GM19035 (cell line): ENCODE results near the gene ZNF653.
A peak's percentile ranks its signal among the peaks of the same experiment; 100 is the strongest.
"Not testable (repeated sequence)": the region's sequence is repeated elsewhere in the genome, so short reads cannot be mapped to it uniquely, and the experiment has no call there.

Source experiments
- ATAC-seq: cut with Tn5 transposase; IDR thresholded peaks from one replicate; pipeline ENCODE4 v1.9.1; 2021; ENCODE audit not compliant: unreplicated experiment

The ZNF653 gene

DNA sequence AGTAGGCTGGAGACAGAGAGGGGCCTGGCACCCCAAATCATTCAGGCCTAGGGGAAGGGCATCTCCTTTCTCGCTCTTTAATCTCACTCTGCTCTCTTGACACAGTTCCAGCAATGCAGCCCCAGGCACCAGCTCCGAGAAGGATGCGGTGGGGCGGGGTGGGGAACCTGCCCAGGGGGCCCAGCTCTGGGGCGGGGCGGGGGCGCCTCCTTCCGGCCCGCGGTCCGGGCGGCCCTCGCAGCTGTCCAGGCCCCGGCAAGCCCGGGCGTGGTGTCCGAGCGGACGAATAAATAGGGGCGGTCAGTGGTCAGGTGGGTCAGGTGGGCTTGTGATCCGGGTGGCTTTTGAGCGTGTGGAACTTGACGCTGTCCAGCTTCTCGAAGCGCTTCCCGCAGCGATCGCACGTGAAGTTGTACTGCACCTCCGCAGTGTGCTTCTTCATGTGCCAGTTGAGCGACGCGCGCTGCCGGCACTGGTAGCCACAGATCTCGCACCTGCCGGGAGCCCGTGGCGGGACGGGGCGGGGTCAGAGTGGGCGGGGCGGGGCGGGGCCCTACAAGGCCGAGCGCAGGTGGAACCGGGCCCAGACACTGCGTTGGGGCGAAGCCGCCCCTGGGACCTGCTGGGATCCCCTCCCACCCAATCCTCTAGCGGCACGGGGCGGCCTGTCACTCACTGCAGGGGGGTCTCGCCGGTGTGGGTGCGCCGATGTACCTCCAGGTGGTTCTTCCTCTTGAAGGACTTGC is 22.1 kb downstream of the ZNF653 start:
- ATAC-seq = no peak

DNA sequence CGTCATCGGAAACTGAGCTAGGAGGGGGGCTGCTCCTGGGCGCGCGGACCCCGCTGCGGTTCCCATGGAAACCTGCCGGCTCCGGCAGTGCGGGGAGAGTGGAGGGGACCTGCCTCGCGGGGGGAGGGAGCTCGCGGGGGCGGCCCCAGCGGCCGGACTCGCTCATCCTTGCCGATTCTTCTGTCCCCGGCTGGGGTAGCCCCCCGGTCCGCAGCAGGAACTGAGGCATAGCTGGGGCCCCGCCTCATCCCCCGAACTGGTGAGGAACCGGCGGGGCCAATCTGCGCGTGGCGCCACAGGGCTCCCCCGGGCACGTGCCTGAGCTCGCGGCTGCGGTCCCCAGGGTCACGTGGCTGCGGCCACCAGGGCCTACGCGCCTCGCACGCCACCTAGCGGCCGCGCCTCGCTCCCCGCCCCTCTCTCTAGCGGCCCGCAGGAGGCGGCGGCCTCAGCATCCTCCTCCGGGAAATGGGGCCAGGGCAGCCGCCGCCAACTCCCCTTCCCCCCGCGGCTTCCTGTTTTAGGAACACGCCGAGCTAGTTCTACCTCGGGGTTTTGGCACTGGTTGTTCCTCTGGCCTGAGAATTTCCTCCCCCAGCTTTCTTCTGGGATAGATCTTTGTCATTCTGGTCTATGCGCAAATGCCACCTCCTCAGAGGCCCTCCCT is 23.1 kb downstream of the ZNF653 start:
- ATAC-seq = peak; percentile 67

DNA sequence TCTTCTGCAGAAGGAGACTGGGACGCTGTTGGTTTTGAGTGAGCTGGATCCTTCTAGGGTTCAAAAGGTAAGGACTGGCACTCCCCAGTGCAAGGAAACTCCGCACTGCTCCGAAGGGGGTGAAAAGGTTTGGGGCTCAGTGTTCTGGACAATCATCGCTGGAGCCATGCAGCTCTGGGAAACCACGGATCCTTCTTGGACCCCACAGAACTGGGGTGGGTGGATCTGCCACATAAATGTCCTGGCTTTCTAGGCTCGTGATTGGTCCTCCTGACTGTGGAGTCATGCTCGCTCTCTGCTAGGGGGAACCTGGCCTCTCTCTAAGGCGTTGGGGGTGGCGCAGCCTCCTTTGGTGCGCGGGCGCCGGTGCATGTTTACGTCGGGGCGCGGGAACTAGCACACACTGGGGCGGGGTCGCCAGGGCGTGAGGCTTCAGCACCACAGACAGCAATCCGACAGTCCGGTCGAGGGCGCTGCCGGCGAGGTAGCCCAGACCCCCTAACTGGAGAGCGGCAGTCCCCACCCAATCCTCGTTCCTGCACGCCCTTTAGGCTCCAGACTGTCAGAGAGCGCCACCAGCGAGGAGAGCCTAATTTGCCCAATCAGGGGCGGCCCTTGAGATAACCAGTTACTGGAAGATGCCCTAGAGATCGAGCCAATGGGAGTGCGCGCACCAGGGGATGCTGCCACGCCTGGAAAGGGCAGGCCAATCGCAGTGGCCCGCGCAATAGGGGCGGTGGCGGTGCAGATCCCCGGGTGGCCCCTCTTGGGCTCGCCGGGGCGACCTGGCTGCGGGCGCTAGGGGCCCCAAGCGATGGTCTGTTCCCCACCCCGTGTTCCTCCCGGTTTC is 23.9 kb downstream of the ZNF653 start:
- ATAC-seq = peak; percentile 66

DNA sequence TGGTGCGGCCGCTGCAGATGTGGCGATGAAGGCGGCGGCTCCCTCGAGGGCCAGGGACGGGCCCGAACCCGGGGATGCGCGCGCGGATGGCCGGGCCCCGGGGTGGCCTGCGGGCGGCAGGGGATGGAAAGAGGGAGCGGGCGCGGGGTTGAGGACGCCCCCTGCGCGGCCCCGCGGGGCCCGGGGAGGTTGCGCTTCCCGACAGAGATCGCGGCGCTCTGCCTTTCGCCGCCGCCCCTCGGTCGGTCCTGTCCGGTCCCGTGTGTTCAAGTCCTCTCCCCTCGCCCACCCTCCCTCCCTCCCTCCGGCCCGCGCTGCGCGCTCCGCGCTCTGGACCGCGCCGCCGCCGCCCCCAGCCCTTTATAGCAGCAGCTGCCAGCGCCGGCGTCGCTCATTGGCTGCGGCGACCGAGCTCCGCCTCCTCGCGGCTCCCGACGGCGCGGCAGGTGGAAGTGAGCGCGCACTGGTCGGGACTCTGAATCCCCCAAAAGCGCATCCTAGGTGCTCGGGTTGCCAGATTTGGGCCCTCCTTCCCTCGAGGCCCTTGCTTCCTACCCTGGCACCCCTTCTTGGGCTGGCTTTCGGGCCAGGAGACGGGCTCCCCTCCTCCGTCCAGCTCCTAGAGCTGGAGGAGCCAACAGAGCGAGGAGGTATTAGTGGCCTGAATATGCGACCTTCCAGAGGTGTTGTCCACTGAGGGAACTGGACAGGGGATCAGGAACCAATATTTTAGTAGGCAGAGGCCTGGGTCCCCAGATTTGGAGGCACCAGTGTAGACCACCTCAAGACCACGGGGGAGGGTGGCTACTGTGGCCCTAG is 24.7 kb downstream of the ZNF653 start, which contains the start of gene ELAVL3:
Gene ELAVL3, minus strand, starts transcription at position 332 of the 819 bp plus-strand sequence. CDS start 438 bp downstream, outside the sequence.
- ATAC-seq = no peak

DNA sequence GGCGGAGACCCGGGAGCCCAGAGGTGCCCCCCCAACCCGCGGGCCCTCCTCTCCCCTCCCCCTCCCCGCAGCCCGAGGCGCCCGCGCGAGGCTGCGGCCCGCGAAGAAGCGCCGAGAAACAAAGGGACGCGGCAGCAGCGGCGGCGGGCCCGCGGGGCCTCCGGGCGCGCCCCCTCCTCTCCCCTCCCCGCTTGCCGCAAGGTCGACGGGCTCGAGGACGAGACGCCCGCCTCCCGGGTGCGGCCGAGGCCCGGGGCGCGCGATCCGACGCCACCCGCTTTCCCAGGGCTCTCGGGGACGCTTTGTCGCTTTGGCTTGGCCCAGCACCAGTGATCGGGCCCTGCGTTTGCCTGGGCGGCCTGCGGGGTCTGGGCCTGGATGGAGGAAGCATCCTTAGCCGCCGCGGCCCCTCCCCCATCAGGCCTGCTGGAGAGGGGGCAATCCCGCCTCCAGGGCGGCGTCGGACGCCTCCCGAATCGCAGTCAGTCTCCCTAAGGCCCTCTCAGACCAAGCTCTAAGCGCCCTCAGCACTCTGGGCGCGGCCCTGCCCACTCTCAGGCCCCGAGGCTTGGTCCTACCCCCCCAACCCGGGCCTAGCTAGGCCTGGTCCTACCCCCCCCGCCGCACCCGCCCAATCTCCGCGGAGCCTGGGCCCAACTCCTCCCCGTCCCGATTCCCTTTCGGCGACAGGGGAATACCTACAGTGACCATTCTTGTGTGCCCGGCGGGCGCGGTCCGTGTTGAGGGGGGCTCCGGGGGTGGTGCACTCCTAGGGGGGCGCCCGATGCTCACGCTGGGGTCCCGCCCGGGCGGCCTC is 25.5 kb downstream of the ZNF653 start:
- ATAC-seq = no peak

DNA sequence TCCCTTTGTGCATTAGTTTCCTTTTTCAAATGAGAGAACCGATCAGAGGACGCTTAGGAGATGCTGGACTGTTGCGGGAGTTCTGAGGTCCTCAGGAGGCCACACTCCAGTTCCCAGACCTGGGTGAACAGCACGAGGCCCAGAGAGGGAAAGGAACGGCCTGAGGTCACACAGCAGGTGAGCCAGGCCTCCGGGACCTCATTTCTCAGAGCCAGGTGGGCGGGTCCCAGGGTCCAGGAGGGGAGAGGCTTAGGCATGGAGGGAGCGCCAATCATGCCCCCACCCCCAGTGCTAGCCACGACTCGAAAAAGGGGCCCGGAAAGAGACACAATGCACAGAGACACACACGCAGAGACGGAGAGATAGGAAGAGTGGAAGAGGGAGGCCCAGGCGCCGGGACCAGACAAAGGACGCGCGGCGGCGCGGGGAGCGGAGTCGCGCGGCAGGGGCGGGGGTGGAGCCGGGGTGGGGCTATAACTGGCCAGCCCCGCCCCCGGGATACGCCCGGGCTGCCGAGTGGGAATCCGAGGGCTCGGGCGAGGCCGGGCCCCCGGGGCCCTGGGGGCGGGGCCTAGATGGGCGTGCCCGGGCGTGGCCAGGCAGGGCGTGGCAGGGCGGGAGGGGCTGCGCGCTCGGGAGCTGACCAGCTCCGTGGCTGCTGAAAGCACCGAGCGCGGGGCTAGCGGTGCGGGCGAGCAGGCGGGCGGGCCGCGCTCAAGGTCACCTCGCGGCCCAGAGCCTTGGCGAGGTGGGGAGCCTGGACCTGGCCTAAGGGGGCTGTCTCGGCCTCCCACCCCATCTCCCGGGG is 26.3 kb downstream of the ZNF653 start:
- ATAC-seq = no peak

DNA sequence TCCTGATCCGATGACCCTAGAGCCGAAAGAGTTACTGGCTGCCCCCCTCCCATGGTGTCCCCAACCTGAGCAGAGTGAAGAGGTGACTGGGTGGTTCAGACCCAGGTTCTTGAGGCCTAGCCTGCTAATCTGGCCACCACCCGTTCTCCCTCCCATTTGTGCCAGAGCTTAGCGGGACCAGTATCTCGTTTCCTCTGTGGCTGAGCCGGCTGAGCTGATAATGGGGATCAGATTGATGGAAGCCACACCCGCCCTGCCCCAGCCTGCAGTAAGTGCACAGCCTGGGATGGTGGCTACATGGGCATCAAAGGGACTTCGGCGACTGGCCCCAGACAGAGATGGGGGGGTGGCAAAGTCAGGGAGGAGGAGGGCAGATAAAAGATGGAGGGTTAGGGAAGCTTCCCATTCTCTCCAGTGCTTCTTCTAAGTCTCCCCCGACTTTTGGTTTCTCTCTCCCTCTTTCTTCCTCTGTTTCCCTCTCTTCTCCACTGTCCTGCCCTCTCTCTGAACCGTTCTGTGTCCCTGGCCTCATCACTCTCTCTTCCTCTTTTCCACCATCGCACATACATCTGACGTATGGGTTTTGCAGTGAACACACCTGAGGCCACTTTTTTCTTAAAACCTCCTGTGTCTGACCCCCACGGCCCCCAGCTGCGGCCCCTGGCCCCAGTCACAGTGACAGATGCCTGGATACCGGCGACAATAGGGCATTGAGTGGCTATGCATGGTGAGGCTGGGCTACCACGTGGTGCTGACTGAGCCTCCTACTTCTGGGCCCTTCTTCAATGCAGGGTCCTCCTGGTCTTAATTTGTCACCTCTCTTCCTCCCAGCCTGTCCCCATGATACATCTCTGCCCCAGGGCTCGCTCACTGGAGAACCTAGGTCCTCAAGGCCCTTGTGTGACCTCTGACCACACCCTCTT is 27.2 kb downstream of the ZNF653 start:
- ATAC-seq = no peak

DNA sequence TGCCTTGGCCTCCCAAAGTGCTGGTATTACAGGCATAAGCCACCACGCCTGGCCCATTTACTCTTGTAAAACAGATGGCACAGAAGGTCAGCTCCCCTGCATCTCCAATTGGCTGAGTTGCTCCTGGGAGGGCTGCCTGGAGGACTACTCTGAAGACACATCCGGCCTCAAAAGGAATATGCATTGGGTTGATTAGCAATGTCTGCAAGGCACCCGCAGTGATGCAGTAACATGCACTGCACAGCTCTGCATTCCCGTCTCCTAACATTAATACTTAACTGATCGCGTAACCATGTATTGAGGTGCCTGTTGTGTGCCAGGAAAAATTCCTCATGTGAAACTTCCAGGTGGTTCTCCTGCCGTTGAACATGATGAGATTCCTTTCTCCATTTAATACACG is 29.8 kb downstream of the ZNF653 start:
- no peak for ATAC-seq

DNA sequence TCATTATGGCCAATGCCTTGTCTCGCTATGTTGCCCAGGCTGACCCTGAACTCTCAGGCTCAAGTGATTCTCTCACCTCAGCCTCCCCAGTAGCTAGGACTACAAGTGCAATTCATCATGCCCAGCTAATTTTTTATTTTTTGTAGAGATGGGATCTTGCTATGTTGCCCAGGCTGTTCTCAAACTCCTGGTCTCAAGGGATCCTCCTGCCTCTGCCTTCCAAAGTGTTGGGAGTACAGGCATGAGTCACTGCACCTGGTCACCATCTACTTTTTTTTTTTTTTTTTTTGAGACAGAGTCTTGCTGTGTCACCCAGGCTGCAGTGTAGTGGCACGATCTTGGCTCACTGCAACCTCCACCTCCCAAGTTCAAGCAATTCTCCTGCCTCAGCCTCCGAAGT is 30.3 kb downstream of the ZNF653 start:
- ATAC-seq = not testable (repeated sequence)

DNA sequence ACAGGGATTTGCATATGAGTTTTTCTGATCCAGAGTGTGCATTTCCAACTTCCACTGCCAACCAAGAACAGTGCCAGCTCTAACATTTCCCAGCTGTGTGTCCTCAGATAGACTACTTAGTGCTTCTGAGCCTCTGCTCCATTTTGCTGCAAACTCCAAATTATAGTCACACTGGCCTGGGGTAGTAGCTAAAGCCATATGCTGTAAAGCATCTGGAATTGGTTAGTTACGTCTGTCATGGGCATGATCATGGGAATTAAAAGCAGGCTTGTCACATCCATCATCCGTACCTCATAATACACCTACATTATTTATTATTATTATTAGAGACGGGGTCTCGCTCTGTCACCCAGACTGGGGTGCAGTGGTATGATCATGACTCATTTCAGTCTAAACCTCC is 31.9 kb downstream of the ZNF653 start:
- ATAC-seq = no peak

DNA sequence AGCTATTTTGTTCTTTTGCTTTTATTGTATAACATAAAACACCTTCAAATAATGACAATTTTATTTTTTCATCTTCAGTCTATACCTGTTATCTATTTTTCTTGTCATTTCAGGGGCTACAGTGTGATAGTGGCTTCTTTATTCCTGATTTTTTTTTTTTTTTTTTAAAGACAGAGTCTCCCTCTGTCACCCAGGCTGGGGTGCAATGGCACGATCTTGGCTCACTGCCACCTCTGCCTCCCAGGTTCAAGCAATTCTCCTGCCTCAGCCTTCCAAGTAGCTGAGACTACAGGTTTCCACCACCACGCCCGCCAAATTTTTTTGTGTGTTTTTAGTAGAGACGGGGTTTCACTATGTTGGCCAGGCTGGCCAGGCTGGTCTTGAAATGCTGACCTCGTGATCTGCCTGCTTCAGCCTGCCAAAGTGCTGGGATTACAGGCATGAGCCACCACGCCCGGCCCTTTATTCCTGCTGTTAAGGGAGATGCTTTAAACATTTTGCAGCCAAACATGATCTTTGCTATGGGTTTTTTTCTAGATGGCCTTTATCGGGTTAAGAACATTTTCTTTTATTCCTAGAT is 37.3 kb downstream of the ZNF653 start:
- not testable (repeated sequence) for ATAC-seq

DNA sequence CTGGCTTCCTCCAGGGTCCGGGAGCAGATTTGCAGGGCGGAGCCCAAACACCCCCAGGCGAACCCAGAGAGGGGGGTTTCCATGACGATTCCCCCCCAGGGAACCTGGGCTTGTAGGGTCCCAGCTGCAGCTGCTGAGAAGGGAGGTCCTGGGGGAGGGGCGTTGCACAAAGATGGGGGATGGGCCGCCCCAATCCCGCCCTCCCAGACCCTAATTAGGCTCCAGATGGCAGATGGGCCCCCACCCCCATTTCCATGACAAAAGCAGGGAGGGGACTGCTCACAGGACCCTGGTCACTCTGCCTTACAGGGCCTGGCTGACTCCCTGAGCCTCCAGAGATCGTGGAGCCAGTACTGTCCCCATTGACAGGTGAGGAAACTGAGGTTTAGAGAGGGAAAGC is 40.0 kb downstream of the ZNF653 start:
- no peak for ATAC-seq

DNA sequence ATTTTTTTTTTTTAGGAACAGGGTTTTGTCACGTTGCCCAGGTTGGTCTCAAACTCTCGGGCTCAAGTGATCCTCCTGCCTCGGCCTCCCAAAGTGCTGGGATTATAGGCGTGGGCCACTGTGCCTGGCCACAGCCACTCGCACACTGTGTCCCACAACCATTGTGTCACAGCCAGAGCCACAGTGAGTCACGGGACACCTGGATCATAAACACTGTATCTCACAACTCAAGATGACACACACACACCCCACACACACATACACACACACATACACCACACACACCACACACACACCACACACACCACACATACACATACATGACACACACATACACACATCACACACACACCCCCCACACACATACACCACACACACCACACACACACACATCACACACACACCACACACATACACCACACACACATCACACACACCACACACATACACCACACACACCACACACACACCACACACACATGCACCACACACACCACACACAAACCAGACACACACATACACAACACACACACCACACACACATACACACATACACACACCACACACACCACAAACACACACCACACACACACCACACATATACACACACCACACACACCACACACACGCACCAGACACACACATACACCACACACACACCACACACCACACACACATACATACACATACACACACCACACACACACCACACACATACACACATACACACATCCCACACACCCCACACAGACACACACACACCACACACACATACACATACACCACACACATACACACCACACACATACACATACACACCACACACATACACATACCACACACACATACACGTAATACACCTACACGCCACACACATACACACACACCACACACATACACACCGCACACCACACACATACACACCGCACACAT is 41.0 kb downstream of the ZNF653 start:
- no peak for ATAC-seq

DNA sequence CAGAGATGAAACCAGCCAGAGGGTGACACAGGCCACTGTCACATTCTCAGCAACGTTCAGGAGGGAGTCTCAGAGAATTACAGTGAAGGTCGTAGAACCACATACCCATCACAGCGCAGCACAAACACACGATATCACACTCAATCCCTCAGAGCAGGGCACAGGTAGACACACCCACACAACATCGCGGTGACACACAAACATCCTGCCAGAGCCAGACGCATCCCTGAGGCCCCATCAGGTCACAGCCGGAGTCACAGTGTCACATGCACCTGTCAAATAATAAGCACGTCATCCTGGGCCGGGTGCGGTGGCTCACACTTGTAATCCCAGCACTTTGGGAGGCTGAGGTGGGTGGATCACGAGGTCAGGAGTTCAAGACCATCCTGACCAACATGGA is 42.2 kb downstream of the ZNF653 start:
- no peak for ATAC-seq

DNA sequence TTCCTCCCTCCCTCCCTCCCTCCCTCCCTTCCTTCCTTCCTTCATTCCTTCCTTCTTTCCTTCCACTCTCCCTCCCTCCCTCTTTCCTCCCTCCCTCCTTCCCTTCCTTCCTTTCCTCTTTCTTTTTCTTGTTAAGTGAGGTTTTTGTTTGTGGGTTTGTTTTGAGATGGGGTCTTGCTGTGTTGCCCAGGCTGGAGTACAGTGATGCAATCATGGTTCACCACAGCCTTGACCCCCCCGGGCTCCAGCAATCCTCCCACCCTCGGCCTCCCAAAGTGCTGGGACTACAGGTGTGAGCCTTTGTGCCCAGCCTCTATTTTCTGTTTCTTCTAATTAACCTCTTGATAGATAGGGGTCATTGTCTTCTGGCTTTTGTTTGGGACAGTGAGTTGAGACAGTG is 44.2 kb downstream of the ZNF653 start:
- ATAC-seq = no peak

DNA sequence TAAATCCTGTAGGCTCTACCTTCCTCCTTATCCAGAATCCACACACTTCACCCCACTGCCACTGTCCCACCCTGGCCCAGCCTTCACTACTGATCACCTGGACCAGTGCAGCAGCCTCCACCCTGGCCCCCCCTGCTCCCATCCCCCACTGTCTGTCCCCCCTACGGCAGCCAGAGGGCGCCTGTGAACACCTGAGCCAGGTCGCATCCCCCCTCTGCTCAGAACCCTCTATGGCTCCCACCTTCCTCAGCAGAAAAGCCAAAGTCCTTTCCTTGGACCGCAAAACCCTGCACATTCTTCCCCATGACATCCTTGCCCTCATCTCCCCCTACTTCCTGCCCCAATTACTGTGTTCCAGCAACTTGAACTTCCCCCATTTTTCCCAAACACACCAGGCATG is 45.4 kb downstream of the ZNF653 start:
- ATAC-seq = no peak

DNA sequence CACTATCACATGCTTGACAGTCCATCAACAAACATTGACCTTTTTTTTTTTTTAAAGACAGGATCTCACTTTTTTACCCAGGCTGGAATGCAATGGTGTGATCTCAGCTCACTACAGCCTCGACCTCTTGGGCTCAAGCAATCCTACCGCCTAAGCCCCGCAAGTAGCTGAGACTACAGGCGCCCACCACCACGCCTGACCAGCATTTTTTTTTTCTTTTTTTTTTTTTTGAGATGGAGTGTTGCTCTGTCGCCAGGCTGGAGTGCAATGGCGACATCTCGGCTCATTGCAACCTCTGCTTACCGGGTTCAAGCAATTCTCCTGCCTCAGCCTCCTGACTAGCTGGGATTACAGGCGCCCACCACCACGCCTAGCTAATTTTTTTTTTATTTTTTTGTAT is 46.7 kb downstream of the ZNF653 start:
- ATAC-seq = not testable (repeated sequence)
